K562 (cell line): ENCODE measurements around the gene VMP1. TPM values are rescaled to one million over a fixed set of nuclear protein-coding genes. Genes with fewer than 3 reads are reported as not detected.

ENCODE experiments used
- ARHGAP35 ChIP-seq: fragments of 450-650 bp; IDR thresholded peaks from 2 replicates; pipeline ENCODE4 v1.6.1; 2018; ENCODE audit not compliant: partially characterized antibody
- CEBPG ChIP-seq, 3 experiments: fragments of 200-800 bp in 1 of 3; sonication (Bioruptor generic) in 1 of 3; sonication (generic) in 1 of 3; formaldehyde crosslinking in 1 of 3; IDR thresholded peaks in 2 of 3; conservative IDR thresholded peaks in 1 of 3; 2 replicates each; pipeline versions ENCODE4 v1.6.1 to v1.8.0; 2016 to 2022; ENCODE audit warnings: missing compliant biosample characterization in 2 of 3, missing genetic modification characterization in 2 of 3, mild to moderate bottlenecking in 1 of 3, missing genetic modification reagents in 1 of 3
- ETV5 ChIP-seq: sonication (generic); formaldehyde crosslinking; IDR thresholded peaks from 2 replicates; pipeline ENCODE4 v1.4.0; 2020; ENCODE audit warnings: low read depth, mild to moderate bottlenecking, missing genetic modification reagents
- FOXJ3 ChIP-seq: sonication (generic); formaldehyde crosslinking; IDR thresholded peaks from 2 replicates; pipeline ENCODE4 v1.4.0; 2020; ENCODE audit warnings: mild to moderate bottlenecking, missing genetic modification reagents
- HDAC3 ChIP-seq: fragments of 450-650 bp; IDR thresholded peaks from 2 replicates; pipeline ENCODE4 v1.6.1; 2018; ENCODE audit warnings: borderline replicate concordance, mild to moderate bottlenecking, moderate library complexity; ENCODE audit not compliant: partially characterized antibody
- HNRNPH1 ChIP-seq: fragments of 200-400 bp; formaldehyde crosslinking; optimal IDR thresholded peaks from 2 replicates; pipeline ENCODE3; 2017; ENCODE audit warnings: low read depth, mild to moderate bottlenecking, low read length, moderate library complexity
- MYBL2 ChIP-seq, 2 experiments: fragments of 450-650 bp in 1 of 2; sonication (generic) in 1 of 2; formaldehyde crosslinking in 1 of 2; IDR thresholded peaks; 2 replicates each; pipeline versions ENCODE4 v1.6.1 to v1.8.1; 2017 to 2022; ENCODE audit warnings: borderline replicate concordance in 1 of 2, inconsistent platforms in 1 of 2, low read depth in 1 of 2, mild to moderate bottlenecking in 1 of 2, missing genetic modification reagents in 1 of 2, moderate library complexity in 1 of 2
- NCOA6 ChIP-seq: fragments of 450-650 bp; IDR thresholded peaks from 2 replicates; pipeline ENCODE4 v1.6.1; 2017; ENCODE audit warnings: mild to moderate bottlenecking
- POU5F1 ChIP-seq: fragments of 150-350 bp; IDR thresholded peaks from 2 replicates; pipeline ENCODE4 v1.6.1; 2014; ENCODE audit warnings: borderline replicate concordance, low read length, low read depth, mild to moderate bottlenecking; ENCODE audit not compliant: partially characterized antibody
- RB1 ChIP-seq: fragments of 450-650 bp; IDR thresholded peaks from 2 replicates; pipeline ENCODE4 v1.6.1; 2017; ENCODE audit warnings: low read depth, mild to moderate bottlenecking
- SIN3A ChIP-seq, 2 experiments: fragments of 150-350 bp in 1 of 2; IDR thresholded peaks; 2 replicates each; pipeline ENCODE4 v1.6.1; 2011 to 2016; ENCODE audit warnings: borderline replicate concordance in 2 of 2, low read depth in 2 of 2, low read length in 2 of 2, mild to moderate bottlenecking in 2 of 2, moderate library complexity in 2 of 2; ENCODE audit not compliant: control insufficient read depth in 1 of 2
- STAT5B ChIP-seq: fragments of 250-450 bp; sonication (Bioruptor Pico); IDR thresholded peaks from 2 replicates; pipeline ENCODE4 v1.8.0; 2021; ENCODE audit warnings: mild to moderate bottlenecking, inconsistent platforms
- ZBTB7A ChIP-seq: IDR thresholded peaks from 2 replicates; pipeline ENCODE4 v1.6.1; 2011; ENCODE audit warnings: low read depth, mild to moderate bottlenecking, low read length, moderate library complexity, borderline replicate concordance; ENCODE audit not compliant: control insufficient read depth
- ZNF780A ChIP-seq: fragments of 250-450 bp; sonication (Bioruptor Pico); IDR thresholded peaks from 2 replicates; pipeline ENCODE4 v1.5.0; 2021; ENCODE audit warnings: mild to moderate bottlenecking
- polyA plus RNA-seq, 8 experiments: library from polyadenylated mRNA; depleted of rRNA in 4 of 8; stranded (reverse) in 5 of 8; unstranded in 3 of 8; fragments of >200 nt; fragmentation: Nextera tagmentation in 2 of 8; fragmentation: Illumina TruSeq in 1 of 8; extraction: Ambion mirVana in 2 of 8; extraction: Trizol in 1 of 8; gene quantifications; 2 replicates each; pipeline versions ENCODE4 v1.2.1 to v1.2.3, GENCODE V29; 2011 to 2014; ENCODE audit warnings: inconsistent platforms in 1 of 8, missing spikeins in 1 of 8
- total RNA-seq, 7 experiments: library from RNA; depleted of rRNA in 6 of 7; stranded (reverse); fragments of >200 nt in 6 of 7; fragmentation: Illumina TruSeq in 2 of 7; extraction: Trizol in 2 of 7; gene quantifications; 2 replicates each; pipeline versions ENCODE4 v1.2.1 to v1.2.3, GENCODE V29; 2011 to 2021; ENCODE audit warnings: low replicate concordance in 1 of 7
- TF ChIP-seq, protein P1 (sequence below): fragments of 250-450 bp; sonication (Bioruptor Pico); IDR thresholded peaks from 2 replicates; pipeline ENCODE4 v1.5.0; 2021
- TF ChIP-seq, protein P2 (sequence below): fragments of 250-450 bp; sonication (Bioruptor Pico); IDR thresholded peaks from 2 replicates; pipeline ENCODE4 v1.8.0; 2021; ENCODE audit warnings: borderline replicate concordance, mild to moderate bottlenecking, moderate library complexity; ENCODE audit not compliant: poor library complexity, severe bottlenecking
- TF ChIP-seq, protein P3 (sequence below): sonication (generic); formaldehyde crosslinking; IDR thresholded peaks from 2 replicates; pipeline ENCODE4 v1.8.0; 2022; ENCODE audit warnings: mild to moderate bottlenecking, missing genetic modification reagents
- TF ChIP-seq, protein P4 (sequence below): sonication (generic); formaldehyde crosslinking; IDR thresholded peaks from 2 replicates; pipeline ENCODE4 v1.8.0; 2022; ENCODE audit warnings: mild to moderate bottlenecking, low read depth, missing genetic modification reagents

VMP1 gene
- total and polyA plus RNA-seq, 9 of the 15 experiments (the other 6 are each of a cell fraction or from before 2014, with no cell fraction given), result 123 to 304 (median 151) TPM

DNA sequence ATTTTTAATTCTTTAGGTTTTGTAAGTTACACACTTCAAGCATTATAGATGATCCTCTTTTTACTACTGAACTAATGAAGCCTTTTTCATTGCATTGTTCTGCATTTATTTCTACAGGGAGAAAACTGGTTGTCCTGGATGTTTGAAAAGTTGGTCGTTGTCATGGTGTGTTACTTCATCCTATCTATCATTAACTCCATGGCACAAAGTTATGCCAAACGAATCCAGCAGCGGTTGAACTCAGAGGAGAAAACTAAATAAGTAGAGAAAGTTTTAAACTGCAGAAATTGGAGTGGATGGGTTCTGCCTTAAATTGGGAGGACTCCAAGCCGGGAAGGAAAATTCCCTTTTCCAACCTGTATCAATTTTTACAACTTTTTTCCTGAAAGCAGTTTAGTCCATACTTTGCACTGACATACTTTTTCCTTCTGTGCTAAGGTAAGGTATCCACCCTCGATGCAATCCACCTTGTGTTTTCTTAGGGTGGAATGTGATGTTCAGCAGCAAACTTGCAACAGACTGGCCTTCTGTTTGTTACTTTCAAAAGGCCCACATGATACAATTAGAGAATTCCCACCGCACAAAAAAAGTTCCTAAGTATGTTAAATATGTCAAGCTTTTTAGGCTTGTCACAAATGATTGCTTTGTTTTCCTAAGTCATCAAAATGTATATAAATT lies 132.3 kb downstream of the VMP1 start (continued):
- TF ChIP-seq HDAC3 (no peak), CEBPG (CRISPR knock-in tag; IDR thresholded peaks at IDR 0.05) (no peak), CEBPG (tag; conservative IDR thresholded peaks at IDR 0.05 in 1 of 2, IDR thresholded peaks at IDR 0.05 in 1 of 2) (peak in 1 of 2 experiments; percentile 24; a peak in 1 of 4 replicates), STAT5B (CRISPR knock-in tag) (no peak), ZBTB7A (no peak), FOXJ3 (CRISPR knock-in tag) (no peak), ZNF780A (no peak), RB1 (no peak), POU5F1 (no peak), SIN3A (IDR thresholded peaks at IDR 0.05; ENCODE audit: borderline replicate concordance in 2 of 2, control insufficient read depth in 1 of 2, low read depth in 2 of 2, low read length in 2 of 2) (peak in 1 of 2 experiments; percentile 71; a peak in 1 of 4 replicates), MYBL2 (IDR thresholded peaks at IDR 0.05; ENCODE audit: low read depth) (no peak), MYBL2 (CRISPR knock-in tag; IDR thresholded peaks at IDR 0.05; ENCODE audit: borderline replicate concordance) (no peak), NCOA6 (no peak), ETV5 (CRISPR knock-in tag) (no peak), ARHGAP35 (no peak), HNRNPH1 (no peak)
- TF ChIP-seq, protein P1, sequence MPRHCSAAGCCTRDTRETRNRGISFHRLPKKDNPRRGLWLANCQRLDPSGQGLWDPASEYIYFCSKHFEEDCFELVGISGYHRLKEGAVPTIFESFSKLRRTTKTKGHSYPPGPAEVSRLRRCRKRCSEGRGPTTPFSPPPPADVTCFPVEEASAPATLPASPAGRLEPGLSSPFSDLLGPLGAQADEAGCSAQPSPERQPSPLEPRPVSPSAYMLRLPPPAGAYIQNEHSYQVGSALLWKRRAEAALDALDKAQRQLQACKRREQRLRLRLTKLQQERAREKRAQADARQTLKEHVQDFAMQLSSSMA (CRISPR knock-in tag), result no peak
- TF ChIP-seq, protein P2, sequence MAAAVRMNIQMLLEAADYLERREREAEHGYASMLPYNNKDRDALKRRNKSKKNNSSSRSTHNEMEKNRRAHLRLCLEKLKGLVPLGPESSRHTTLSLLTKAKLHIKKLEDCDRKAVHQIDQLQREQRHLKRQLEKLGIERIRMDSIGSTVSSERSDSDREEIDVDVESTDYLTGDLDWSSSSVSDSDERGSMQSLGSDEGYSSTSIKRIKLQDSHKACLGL (CRISPR knock-in tag), result no peak
- TF ChIP-seq, protein P3, sequence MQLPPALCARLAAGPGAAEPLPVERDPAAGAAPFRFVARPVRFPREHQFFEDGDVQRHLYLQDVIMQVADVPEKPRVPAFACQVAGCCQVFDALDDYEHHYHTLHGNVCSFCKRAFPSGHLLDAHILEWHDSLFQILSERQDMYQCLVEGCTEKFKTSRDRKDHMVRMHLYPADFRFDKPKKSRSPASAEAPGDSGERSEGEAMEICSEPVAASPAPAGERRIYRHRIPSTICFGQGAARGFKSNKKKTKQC (CRISPR knock-in tag), result no peak
- TF ChIP-seq, protein P4, sequence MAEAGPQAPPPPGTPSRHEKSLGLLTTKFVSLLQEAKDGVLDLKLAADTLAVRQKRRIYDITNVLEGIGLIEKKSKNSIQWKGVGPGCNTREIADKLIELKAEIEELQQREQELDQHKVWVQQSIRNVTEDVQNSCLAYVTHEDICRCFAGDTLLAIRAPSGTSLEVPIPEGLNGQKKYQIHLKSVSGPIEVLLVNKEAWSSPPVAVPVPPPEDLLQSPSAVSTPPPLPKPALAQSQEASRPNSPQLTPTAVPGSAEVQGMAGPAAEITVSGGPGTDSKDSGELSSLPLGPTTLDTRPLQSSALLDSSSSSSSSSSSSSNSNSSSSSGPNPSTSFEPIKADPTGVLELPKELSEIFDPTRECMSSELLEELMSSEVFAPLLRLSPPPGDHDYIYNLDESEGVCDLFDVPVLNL, result no peak
